ENCODE data around the gene MRPL23.

MRPL23 gene

GRCh38 chr11:1990872-1991578 is 43.9 kb downstream of the MRPL23 start:
- no peak for DNase-seq (ENCODE audit: low read depth in 3 of 3)

- no peak for DNase-seq (ENCODE audit: low read depth in 3 of 3)
Measured at GRCh38 chr11:1992111-1992510, 45.0 kb downstream of the MRPL23 start.

GRCh38 chr11:1994121-1994520 is 47.0 kb downstream of the MRPL23 start:
- DNase-seq (ENCODE audit: low read depth in 3 of 3), result no peak

GRCh38 chr11:1997755-1998154 is 50.6 kb downstream of the MRPL23 start, which contains the start of gene H19:
TSS of gene H19 (minus strand) at chr11:1997842.
- DNase-seq (ENCODE audit: low read depth in 3 of 3), result no peak

GRCh38 chr11:1998290-1998689 is 51.2 kb downstream of the MRPL23 start:
- no peak for DNase-seq (ENCODE audit: low read depth in 3 of 3)

GRCh38 chr11:1998861-1999260 is 51.7 kb downstream of the MRPL23 start:
- no peak for DNase-seq (ENCODE audit: low read depth in 3 of 3)

- DNase-seq (ENCODE audit: low read depth in 3 of 3), result no peak
Measured at GRCh38 chr11:2002042-2002776, 55.1 kb downstream of the MRPL23 start.

- no peak for DNase-seq (ENCODE audit: low read depth in 3 of 3)
Measured at GRCh38 chr11:2002807-2003206, 55.7 kb downstream of the MRPL23 start.

GRCh38 chr11:2004466-2004865 is 57.3 kb downstream of the MRPL23 start:
- DNase-seq (ENCODE audit: low read depth in 3 of 3), result no peak
